DND-41 (cell line): Measurements from ENCODE around the gene IFT52.

Experiments used
- CTCF ChIP-seq: IDR thresholded peaks from 2 replicates; pipeline ENCODE4 v1.5.1; 2012; ENCODE audit warnings: borderline replicate concordance, low read length, moderate library complexity, mild to moderate bottlenecking; ENCODE audit not compliant: poor library complexity, severe bottlenecking; ENCODE audit errors: extremely low read depth
- EZH2 ChIP-seq: IDR thresholded peaks from 3 replicates; pipeline ENCODE4 v1.6.1; 2012; ENCODE audit warnings: borderline replicate concordance, low read depth, mild to moderate bottlenecking, moderate library complexity, low read length, inconsistent platforms; ENCODE audit not compliant: severe bottlenecking

DNA sequence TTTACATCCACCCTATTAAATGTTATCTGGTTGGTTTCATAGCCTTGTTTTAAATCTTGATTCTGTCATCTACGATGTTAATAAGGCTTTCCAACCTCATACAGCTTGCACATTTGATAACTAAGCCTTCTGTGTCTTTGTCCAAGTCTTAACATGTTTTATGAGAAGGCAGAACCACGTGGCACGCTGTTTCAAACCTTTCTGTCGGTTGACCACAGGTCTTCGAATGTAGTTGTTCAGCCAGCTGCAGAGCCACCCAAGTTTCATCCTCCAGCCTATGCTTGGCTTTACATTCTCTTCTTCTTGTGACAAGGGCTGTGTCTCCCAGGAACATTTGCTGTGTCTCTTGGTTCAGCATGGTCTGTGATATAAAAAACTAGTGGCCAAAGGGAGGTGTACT is 47.6 kb upstream of the IFT52 start:
- TF ChIP-seq CTCF (no peak), EZH2 (no peak)
